NCI-H1105 treated with DMSO at 0.1 percent for 48 hours (cell line): ENCODE results near the gene SEMA7A.
"Not testable (repeated sequence)": the region's sequence is repeated elsewhere in the genome, so short reads cannot be mapped to it uniquely, and the experiment has no call there.

Source experiments
- DNase-seq: peaks from one replicate; lab custom pipeline; 2025; lab: John Stamatoyannopoulos, UW

SEMA7A gene

GRCh38 chr15:74433592-74434262 lies at the start of gene SEMA7A:
SEMA7A (minus strand) TSS chr15:74433958; CDS start chr15:74433918, 40 bp downstream.
- DNase-seq, result peak; percentile 31

- DNase-seq, result no peak
Measured at GRCh38 chr15:74482661-74483060, 48.9 kb upstream of the SEMA7A start.

- not testable (repeated sequence) for DNase-seq
Measured at GRCh38 chr15:74480364-74480763, 46.6 kb upstream of the SEMA7A start.

GRCh38 chr15:74471621-74472020 lies 37.9 kb upstream of the SEMA7A start:
- DNase-seq, result not testable (repeated sequence)

GRCh38 chr15:74470631-74471395 lies 37.1 kb upstream of the SEMA7A start:
- no peak for DNase-seq

GRCh38 chr15:74468341-74469032 lies 34.7 kb upstream of the SEMA7A start:
- no peak for DNase-seq

- DNase-seq, result no peak
Measured at GRCh38 chr15:74466570-74466969, 32.8 kb upstream of the SEMA7A start.

- no peak for DNase-seq
Measured at GRCh38 chr15:74464897-74465296, 31.1 kb upstream of the SEMA7A start.

GRCh38 chr15:74464216-74464615 lies 30.5 kb upstream of the SEMA7A start:
- no peak for DNase-seq

- no peak for DNase-seq
Measured at GRCh38 chr15:74463634-74464033, 29.9 kb upstream of the SEMA7A start.

- no peak for DNase-seq
Measured at GRCh38 chr15:74461847-74462511, 28.2 kb upstream of the SEMA7A start.

- DNase-seq, result peak; percentile 83
Measured at GRCh38 chr15:74460871-74461846, 27.4 kb upstream of the SEMA7A start, which contains the start of gene UBL7. UBL7 (minus strand) TSS chr15:74461160; CDS start chr15:74458867, 2,293 bp downstream.

GRCh38 chr15:74460298-74460697 lies 26.5 kb upstream of the SEMA7A start:
- no peak for DNase-seq

GRCh38 chr15:74459798-74460197 lies 26.0 kb upstream of the SEMA7A start:
- DNase-seq, result not testable (repeated sequence)

- DNase-seq, result no peak
Measured at GRCh38 chr15:74458473-74458872, 24.7 kb upstream of the SEMA7A start.

GRCh38 chr15:74457036-74457435 lies 23.3 kb upstream of the SEMA7A start:
- DNase-seq, result not testable (repeated sequence)

GRCh38 chr15:74454764-74455500 lies 21.2 kb upstream of the SEMA7A start:
- DNase-seq, result no peak

- no peak for DNase-seq
Measured at GRCh38 chr15:74453925-74454763, 20.4 kb upstream of the SEMA7A start.
